Measurements from ENCODE around the gene HEPACAM2.

HEPACAM2 gene

DNA sequence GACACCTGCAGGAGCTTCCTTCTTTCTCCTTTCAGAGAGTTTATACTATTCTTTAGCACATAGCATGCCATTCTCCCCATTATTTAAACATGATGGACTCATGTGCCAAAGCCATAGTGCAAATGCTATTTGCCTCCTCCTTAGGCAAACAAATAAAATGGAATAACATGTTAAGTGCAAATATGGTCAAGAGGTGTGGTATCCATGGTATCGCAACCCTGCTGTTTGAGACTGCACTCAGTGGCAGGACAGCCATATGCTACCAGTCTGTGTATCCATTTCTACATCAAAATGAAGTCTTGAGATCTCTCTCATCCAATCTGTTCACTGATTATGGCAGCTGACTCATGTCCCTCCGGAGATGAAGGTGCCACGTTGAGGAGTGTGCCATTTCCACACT lies 22.8 kb downstream of the HEPACAM2 start:
- no peak for DNase-seq (ENCODE audit: low read depth in 2 of 2, low spot score in 1 of 2)

DNA sequence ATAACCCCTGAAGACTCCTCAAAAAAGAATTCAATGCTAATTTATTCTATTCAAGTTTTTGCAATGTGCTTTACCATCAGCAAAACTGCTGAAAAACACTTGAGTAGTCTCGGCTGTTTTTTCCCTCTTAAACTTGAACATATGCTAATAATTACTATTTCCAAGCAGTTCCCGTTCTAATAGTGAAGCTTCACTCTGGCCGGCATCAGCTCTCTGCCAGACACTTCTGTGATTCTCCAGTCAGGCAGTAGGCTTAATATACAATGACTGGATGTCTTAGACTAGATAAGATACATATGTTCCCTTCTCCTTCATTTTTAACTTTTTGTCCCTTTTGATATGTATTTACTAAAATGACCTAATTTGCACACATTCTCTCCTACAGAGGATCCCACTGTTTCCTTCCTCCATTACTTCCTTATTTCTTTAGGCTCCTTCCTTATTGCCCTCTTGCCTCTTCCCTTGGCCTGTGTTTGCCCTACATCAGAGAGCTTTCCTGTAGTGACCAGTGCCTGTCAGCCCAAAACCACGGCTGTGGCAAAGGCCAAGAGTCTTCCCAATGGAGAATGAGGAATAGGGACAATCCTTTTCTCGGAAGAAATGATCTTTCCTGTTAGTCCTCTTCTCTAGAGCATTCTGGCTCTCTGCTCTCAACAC lies 23.5 kb downstream of the HEPACAM2 start:
- no peak for DNase-seq (ENCODE audit: low read depth in 2 of 2, low spot score in 1 of 2)

DNA sequence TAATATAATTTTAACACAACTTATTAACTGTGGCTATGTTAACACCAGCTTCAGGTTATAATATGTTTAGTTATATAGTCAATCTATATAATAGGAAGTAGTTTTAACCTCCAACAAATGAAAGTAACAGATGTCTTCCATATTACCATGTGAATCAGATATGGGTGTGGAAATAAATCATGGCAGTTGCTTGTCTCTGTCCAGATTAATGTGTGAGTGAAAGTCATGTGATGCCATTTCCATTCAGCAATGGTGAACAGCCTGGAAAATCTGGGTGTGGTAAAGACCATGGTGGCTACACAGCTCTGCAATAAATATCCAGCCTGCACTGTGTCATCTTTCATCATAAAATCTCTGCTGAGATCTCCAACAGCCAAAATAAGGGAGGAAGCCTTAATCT lies 27.8 kb downstream of the HEPACAM2 start:
- DNase-seq (ENCODE audit: low read depth in 2 of 2, low spot score in 1 of 2): no peak

DNA sequence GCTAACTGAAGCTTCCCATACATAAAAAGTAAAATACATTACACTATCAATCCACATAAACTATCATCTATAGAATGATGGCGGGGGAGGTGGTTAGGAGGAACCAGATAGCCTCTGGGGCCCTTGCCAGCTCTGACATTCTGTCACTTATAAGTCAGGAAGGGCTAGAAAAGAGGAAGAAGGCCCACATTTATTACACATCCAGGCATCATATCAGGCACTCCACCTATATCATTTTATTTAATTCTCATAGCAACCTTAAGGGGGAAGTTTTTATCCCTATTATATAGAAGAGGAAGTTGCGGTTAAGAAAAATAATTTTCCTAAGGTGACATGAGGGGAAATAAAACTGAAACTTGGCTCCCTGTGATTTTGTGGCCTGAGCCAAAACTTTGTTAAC lies 29.9 kb downstream of the HEPACAM2 start:
- DNase-seq (ENCODE audit: low read depth in 2 of 2, low spot score in 1 of 2): no peak

DNA sequence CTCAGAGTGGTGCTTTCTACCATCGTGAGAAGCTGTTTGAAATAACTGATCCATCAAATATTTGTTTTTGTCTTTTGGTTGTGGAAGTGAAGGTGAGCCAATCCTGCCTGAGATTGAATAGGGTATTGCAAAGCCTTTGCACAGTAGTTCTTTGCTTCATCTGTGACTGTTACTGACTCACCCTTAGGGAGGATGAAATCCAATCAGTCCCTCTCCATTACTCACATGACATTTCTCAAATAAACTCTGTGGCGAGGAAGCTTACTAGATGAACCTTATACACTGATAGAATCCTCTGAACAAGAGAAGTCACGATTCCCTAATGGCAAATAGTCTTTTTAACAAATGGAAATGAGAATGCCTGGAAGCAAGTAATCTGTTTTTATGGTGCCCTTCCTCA lies 31.9 kb downstream of the HEPACAM2 start:
- DNase-seq (ENCODE audit: low read depth in 2 of 2, low spot score in 1 of 2): no peak

DNA sequence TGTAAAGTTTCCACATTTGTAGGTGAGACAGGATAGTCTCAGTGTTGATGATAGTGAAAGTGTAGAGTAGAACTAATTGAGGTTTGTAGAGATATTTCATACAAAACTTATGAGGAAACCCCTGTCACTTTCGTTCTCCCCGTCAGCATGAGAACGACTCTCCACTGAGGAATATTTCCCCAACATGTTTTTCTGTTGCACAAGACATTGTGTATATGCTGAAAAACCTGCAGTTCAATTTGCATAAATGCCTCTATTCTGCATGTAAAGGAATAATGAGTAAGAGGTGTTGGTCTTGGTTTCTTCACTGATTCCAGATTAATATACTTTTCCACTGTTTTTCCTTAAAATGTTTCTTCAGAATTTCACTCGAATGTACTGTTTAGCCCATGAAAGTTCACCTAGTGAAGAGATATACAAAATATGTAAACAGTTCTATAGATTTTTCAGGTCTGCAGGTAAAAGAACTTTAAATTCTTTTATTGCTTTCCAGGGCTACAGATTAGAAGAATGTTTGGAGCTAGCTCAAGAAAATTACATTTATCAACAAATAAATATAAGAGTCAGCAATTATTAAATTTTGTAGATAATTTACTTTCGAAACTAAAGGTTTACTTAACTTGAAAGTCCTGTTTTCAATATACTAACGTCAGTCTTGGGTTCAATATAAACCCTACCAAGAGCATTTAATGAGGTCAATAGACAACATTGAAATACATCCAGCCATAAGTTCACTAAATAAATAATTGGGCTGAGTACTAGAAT lies 37.2 kb downstream of the HEPACAM2 start:
- DNase-seq (ENCODE audit: low read depth in 2 of 2, low spot score in 1 of 2): no peak

DNA sequence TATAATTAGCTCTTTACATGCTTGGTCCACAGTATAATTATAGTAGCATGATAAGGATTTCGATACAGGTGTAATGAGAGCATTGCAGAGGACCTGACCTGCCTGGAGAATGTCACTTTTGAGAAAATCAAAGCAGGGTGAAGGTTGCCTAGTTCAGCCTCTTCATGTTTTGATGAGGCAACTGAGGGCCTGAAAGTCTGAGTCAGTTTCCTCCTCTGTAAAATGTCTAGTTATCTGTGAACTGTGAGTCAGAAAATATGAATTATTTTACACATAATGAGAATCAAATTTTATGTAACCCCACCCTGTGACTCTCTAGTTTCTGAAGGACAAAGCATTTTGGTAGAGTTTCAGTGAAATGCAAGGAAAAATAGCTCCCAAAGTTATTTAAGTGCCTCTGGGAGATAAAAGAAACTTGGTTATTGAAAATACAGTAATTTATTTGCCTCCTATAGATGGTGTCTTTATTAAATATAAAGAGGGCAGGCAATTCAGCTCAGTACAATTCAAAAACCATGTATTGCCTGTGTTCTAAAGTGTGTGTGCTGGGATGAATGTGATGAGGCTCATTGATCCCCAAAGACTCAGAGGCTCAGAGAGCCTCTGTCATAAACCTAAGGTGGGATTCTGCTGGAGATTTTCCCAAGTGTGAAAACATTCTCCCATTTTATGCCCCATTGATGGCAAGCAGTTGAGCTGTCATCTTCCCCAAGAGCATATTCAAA lies 40.8 kb downstream of the HEPACAM2 start:
- no peak for DNase-seq (ENCODE audit: low read depth in 2 of 2, low spot score in 1 of 2)

DNA sequence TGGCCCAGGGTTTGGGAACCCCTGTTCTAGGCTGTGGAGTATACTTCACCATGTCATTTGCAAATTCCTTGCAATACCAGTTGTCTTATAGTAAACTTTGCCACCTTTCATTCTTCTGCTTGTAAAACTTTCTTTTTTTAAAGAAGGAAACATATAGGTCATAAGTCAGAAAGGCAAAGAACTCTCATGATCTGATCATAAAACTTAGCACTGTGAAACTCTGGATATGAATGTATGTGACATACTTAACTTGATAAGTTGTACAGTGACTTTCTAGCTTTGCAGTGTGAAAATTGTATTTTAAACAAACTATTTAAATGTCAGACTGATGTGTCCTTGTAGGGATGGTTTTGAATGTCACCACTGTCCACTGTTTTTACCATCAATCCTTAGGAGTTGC lies 47.1 kb downstream of the HEPACAM2 start:
- no peak for DNase-seq (ENCODE audit: low read depth in 2 of 2, low spot score in 1 of 2)

DNA sequence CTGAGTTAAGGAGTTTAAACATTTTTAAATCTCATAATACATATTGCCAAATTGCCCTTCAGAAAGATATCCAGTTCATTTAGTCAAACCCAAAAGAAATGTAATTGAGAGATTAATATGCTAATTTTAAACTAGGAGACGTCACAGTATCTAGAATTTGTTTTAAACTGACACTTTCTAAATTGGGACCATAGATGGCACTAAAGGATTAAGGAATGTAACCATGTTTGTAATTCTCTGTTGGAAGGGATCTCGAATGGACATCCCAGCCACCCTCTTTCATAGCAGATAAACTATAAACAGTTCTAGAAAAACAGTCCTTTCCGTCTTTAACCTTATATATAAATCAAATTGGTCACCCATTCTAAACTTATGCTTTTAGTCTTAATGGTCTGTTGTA lies 48.1 kb downstream of the HEPACAM2 start:
- no peak for DNase-seq (ENCODE audit: low read depth in 2 of 2, low spot score in 1 of 2)

DNA sequence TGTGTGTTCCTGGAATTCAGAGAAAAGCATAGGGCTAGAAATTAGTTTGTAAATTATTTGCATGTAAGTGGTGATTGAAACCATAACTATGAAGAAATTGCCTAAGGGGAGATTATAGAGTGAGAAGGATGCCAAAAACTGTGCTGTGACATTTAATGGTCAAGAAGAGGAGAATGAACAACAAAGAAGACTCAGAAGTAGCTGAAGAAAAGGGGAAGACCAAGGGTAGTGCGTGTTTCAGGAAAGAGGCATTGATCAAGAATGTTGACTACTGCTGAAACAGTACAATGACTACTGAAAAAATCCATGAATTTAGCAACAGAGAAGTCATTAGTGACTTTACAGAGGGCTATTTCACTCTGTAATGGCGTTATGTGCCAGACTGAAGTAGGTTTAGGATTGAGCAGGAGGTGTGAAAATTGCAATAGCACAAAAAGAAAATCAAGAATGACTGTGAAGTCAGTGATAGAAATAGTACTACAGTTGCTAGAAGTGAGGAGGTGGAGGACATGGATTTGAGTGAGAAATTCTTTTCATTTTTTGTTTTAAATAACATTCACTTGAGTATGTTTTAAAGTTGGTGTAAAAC lies 49.2 kb downstream of the HEPACAM2 start:
- no peak for DNase-seq (ENCODE audit: low read depth in 2 of 2, low spot score in 1 of 2)

DNA sequence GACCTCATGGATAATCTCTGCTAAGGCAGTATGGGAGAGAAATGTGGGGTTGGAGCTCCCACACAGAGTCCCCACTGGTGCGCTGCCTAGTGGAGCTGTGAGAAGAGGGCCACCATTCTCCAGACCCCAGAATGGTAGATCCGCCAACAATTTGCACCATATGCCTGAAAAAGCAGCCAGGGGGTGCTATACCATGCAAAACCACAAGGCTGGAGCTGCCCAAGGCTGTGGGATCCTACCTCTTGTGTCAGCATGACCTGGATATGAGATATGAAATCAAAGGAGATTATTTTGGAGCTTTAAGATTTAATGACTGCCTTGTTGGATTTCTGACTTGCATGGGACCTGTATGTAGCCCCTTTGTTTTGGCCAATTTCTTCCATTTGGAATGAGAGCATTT lies 51.0 kb downstream of the HEPACAM2 start:
- no peak for DNase-seq (ENCODE audit: low read depth in 2 of 2, low spot score in 1 of 2)

DNA sequence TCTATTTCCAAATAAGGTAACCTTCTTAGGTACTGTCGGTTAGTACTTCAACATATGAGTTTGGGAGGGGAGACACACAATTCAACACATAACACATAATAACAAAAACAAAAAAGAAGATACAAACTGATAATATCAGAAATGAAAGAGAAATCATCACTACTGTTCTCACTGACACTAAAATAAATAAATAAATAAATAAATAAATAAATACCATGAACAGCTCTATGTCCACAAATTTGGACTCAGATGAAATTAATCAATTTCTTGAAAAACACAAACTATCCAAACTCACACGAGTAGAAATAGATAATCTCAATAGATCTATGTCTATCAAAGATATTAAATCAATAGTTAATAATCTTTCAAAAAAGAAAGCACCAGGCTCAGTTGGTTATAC lies 53.6 kb downstream of the HEPACAM2 start:
- DNase-seq (ENCODE audit: low read depth in 2 of 2, low spot score in 1 of 2): no peak

DNA sequence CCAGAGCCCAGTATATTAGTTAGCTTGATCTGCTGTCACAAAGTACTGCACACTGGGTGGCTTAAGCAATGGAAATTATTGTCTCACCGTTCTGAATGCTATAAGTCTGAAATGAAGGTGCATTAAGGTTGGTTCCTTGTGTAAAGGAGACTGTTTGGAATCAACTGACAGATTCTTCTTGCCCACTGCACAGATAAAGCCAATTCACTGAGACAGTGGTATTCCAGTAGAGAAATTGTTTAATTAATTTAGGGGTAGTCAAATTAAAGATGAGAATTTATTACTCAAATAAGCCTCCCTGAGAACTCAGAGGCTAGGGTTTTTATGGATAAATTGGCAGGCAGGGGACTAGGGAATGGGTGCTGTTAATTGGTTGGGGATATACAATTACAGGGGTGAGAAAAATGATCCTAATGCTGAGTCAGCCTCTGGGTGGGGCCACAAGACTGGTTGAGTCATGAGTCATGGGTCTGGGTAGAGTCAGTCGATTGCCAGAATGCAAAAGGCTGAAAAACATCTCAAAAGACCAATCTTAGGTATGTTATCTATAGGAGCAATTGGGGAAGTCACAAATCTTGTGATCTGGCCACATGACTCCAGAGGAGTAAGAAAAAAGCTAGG lies 54.6 kb downstream of the HEPACAM2 start:
- DNase-seq (ENCODE audit: low read depth in 2 of 2, low spot score in 1 of 2): no peak

DNA sequence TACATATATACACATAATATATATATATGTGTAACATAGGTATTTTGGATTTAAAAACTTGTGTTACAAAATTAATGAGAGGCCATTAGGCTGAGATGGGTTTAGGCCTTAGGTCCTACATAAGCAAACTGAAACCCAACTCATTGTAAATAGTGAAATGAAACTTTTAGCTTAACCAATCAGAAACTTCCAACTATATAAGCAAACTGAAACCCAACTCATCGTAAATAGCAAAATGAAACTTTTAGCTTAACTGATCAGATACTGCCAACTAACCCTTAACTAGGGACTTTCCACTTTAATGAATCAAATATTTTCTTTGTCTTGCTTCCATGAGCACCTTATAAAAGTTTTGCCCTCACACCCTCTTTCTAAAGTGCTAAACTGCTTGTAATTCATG lies 60.8 kb downstream of the HEPACAM2 start:
- DNase-seq (ENCODE audit: low read depth in 2 of 2, low spot score in 1 of 2): no peak

DNA sequence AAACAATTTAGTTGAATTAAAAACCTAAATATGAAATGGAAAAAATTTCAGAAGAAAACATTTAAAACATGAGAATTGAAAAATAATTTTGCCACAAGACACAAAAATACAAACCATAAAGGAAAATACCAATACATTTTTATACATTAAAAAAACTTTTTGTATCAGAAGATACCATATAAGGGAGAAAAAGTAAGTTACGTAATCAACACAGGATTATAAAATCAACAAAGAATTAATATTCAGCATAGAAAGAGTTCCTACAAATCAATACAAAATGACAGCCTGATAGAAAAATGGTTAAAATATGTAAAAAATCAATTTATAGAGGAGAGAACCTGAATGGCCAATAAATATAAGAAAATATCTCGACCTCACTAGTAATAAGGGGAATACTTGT lies 61.5 kb downstream of the HEPACAM2 start:
- no peak for DNase-seq (ENCODE audit: low read depth in 2 of 2, low spot score in 1 of 2)

DNA sequence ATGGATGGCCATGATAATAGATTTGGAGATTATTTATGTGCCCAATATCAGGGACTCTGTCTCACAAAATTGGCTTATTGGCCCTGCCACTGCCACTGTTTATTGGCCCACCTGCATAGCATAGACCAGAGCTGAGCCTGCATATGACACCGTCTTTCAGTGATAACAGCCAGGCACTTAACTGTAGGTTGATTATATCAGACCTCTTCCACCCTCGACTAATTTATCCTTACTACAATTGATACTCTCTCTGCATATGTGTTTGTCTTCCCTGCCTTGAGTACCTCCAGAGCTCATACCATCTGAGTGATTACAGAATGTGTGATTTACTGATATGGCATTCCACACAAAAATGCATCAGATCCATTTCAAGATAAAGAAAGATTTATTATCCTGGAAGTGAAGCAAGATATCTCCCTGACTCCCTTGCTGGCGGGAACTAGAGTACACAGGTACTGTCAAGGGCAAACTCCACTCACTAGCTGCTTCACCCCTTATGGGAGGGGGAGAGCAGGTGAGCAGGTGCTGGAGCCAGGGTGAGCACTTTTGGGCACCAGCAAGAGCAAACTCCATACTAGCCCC lies 65.0 kb downstream of the HEPACAM2 start:
- DNase-seq (ENCODE audit: low read depth in 2 of 2, low spot score in 1 of 2): no peak

DNA sequence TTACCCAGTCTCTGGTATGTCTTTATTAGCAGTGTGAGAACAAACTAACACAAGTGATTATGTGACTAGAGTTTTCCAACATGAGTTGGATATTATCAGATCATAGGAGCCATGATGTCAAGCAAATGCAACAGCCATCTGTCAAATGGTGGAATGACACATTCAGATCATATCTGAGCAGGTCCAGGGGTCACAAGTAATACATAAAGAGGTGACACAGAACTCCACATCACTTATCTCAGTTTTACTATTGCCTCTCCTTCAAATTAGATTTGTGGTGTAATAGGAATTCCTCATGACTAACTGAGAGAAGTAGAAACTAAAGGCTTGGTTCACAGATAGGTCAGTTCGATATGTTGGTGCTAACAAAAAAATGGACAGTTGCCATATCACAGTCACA lies 65.9 kb downstream of the HEPACAM2 start:
- DNase-seq (ENCODE audit: low read depth in 2 of 2, low spot score in 1 of 2): no peak

DNA sequence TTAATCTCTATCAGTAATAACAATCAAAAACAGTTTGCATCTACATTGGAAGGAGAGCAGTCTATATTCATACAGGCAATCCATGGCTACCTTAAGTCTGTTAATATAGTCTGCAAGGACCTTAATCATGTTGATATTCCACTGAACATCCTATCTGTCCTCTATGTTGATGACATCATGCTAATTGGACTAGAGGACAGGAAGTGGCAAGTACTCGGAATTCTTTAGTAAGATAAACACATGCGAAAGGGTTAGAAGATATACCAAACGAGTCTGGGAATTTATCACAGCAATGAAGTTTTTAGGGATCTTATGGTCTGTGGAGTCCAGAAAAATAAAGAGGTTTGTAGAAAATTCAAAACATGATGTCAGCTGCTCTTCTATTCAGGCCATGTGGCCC lies 66.8 kb downstream of the HEPACAM2 start:
- no peak for DNase-seq (ENCODE audit: low read depth in 2 of 2, low spot score in 1 of 2)

DNA sequence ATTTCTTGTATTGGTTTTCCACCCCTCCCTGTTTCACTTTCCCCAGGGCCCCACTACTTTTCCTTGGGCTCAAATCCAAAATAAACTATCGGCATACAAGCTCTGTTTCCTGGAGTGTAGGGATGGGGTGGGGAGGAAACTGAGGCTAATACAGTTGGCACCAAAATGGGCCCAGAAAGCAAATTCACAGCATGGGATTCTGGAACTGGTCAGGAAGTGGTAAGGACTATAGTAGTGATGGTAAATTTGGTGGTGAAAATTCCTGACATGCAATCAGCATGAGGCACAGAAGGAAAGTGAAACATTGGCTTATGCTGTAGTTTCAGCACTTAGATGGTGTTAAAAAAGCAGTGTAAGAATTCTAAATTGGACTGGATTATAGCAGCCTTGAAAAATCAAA lies 69.4 kb downstream of the HEPACAM2 start:
- DNase-seq (ENCODE audit: low read depth in 2 of 2, low spot score in 1 of 2): no peak

DNA sequence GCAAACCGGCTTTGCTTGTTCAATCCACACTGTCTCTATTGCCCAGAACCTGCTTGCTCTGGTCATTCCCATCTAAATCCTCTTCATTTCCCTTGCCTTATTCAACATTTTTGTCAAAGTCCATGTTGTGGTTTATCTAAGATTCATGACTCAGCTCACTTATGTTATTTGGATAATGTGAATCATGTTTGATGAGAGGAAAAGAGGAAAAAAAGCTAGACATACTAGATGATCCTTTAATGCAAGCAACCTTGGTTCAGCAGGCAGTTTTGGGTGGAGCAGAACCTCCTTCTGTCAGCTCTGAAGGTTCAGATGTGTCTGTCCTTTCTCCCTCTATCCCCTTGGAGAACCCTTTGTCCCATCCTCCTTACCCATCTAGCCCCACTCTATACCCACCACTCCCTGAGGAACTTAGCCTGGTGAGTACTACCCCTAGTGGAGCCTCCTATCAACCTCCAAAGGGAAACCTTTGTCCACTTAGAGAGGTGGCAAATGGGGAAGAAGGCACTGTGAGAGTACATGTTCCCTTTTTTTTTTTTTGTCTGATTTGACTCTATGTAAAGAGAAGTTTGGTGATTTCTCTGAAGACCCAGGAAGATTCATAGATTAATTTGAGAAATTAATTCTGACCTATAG lies 76.0 kb downstream of the HEPACAM2 start:
- no peak for DNase-seq (ENCODE audit: low read depth in 2 of 2, low spot score in 1 of 2)

DNA sequence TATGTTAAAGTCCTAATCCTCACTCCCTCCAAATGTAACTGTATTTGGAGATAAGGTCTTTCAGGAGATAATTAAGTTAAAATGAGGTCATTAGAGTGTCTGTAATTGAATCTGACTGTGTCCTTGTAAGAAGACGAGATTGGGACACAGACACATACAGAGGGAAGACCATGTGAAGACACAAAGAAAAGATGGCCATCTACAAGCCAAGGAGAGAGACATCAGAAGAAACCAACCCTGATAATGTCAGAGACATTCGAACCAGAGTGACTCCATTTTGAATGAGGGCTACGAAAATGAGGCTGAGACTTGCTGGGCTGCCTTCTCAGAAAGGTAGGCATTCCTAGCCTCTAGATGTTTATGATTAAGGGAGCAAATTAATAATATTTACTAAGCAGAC lies 77.5 kb downstream of the HEPACAM2 start:
- DNase-seq (ENCODE audit: low read depth in 2 of 2, low spot score in 1 of 2): no peak
